ENCODE data around the gene DUSP1.

Gene DUSP1

GRCh38 chr5:172762214-172763119, 8.5 kb downstream of the DUSP1 start:
- 95% methylated on average over 37 of the region's 37 CpGs for WGBS, 2 experiments
- H3K9me3 ChIP-seq (ENCODE audit: control insufficient read depth, low read length), result no peaks in the 10 kb centered on the region
- H3K27ac ChIP-seq (ENCODE audit: insufficient read depth, low read depth, low read length, poor library complexity, severe bottlenecking), result no peak overlapping the region
- peaks cover 22% of the 10 kb centered on the region for H3K4me1 ChIP-seq (ENCODE audit: control insufficient read depth, insufficient read depth, low read length)
- H3K27me3 ChIP-seq (ENCODE audit: control insufficient read depth, insufficient read depth, low read length, poor library complexity, severe bottlenecking), result no peaks in the 10 kb centered on the region
- no peak overlapping the region for H3K4me3 ChIP-seq (ENCODE audit: insufficient read depth, low read depth, low read length)
- no peaks in the 10 kb centered on the region for H3K36me3 ChIP-seq (ENCODE audit: control insufficient read depth, insufficient read depth, low read length)

- Histone ChIP-seq H3K4me3 (ENCODE audit: insufficient read depth, low read depth, low read length) (no peak overlapping the region), H3K9me3 (ENCODE audit: control insufficient read depth, low read length) (no peaks in the 10 kb centered on the region), H3K27ac (ENCODE audit: insufficient read depth, low read depth, low read length, poor library complexity, severe bottlenecking) (no peak overlapping the region), H3K27me3 (ENCODE audit: control insufficient read depth, insufficient read depth, low read length, poor library complexity, severe bottlenecking) (no peaks in the 10 kb centered on the region), H3K36me3 (ENCODE audit: control insufficient read depth, insufficient read depth, low read length) (no peaks in the 10 kb centered on the region), H3K4me1 (ENCODE audit: control insufficient read depth, insufficient read depth, low read length) (peaks cover 18% of the 10 kb centered on the region)
- 94% methylated on average over 2 of the region's 2 CpGs for WGBS, 2 experiments
Observed at GRCh38 chr5:172760959-172761358, 10.0 kb downstream of the DUSP1 start.

GRCh38 chr5:172760136-172760535, 10.9 kb downstream of the DUSP1 start:
- no peak overlapping the region for H3K27ac ChIP-seq (ENCODE audit: insufficient read depth, low read depth, low read length, poor library complexity, severe bottlenecking)
- H3K4me1 ChIP-seq (ENCODE audit: control insufficient read depth, insufficient read depth, low read length), result peaks cover 10% of the 10 kb centered on the region
- no peaks in the 10 kb centered on the region for H3K9me3 ChIP-seq (ENCODE audit: control insufficient read depth, low read length)
- no peak overlapping the region for H3K4me3 ChIP-seq (ENCODE audit: insufficient read depth, low read depth, low read length)
- H3K36me3 ChIP-seq (ENCODE audit: control insufficient read depth, insufficient read depth, low read length), result no peaks in the 10 kb centered on the region
- no peaks in the 10 kb centered on the region for H3K27me3 ChIP-seq (ENCODE audit: control insufficient read depth, insufficient read depth, low read length, poor library complexity, severe bottlenecking)
- WGBS, 2 experiments, result 93 to 100% methylated on average over 1 of the region's 1 CpG

GRCh38 chr5:172758834-172759149, 12.2 kb downstream of the DUSP1 start:
- Histone ChIP-seq H3K4me3 (ENCODE audit: insufficient read depth, low read depth, low read length) (no peak overlapping the region), H3K27ac (ENCODE audit: insufficient read depth, low read depth, low read length, poor library complexity, severe bottlenecking) (no peak overlapping the region), H3K9me3 (ENCODE audit: control insufficient read depth, low read length) (no peaks in the 10 kb centered on the region), H3K36me3 (ENCODE audit: control insufficient read depth, insufficient read depth, low read length) (no peaks in the 10 kb centered on the region), H3K27me3 (ENCODE audit: control insufficient read depth, insufficient read depth, low read length, poor library complexity, severe bottlenecking) (no peaks in the 10 kb centered on the region), H3K4me1 (ENCODE audit: control insufficient read depth, insufficient read depth, low read length) (peaks cover 4% of the 10 kb centered on the region)
- 93 to 95% methylated on average over 6 of the region's 6 CpGs for WGBS, 2 experiments

- H3K27ac ChIP-seq (ENCODE audit: insufficient read depth, low read depth, low read length, poor library complexity, severe bottlenecking), result no peak overlapping the region
- no peaks in the 10 kb centered on the region for H3K27me3 ChIP-seq (ENCODE audit: control insufficient read depth, insufficient read depth, low read length, poor library complexity, severe bottlenecking)
- WGBS, 2 experiments, result 47 to 56% methylated on average over 18 to 19 of the region's 19 CpGs
- H3K4me1 ChIP-seq (ENCODE audit: control insufficient read depth, insufficient read depth, low read length), result peaks cover 4% of the 10 kb centered on the region
- H3K9me3 ChIP-seq (ENCODE audit: control insufficient read depth, low read length), result no peaks in the 10 kb centered on the region
- H3K4me3 ChIP-seq (ENCODE audit: insufficient read depth, low read depth, low read length), result no peak overlapping the region
- no peaks in the 10 kb centered on the region for H3K36me3 ChIP-seq (ENCODE audit: control insufficient read depth, insufficient read depth, low read length)
Observed at GRCh38 chr5:172758077-172758833, 12.7 kb downstream of the DUSP1 start.

GRCh38 chr5:172757394-172758010, 13.5 kb downstream of the DUSP1 start:
- no peaks in the 10 kb centered on the region for H3K36me3 ChIP-seq (ENCODE audit: control insufficient read depth, insufficient read depth, low read length)
- no peaks in the 10 kb centered on the region for H3K9me3 ChIP-seq (ENCODE audit: control insufficient read depth, low read length)
- 81 to 84% methylated on average over 9 of the region's 9 CpGs for WGBS, 2 experiments
- H3K4me3 ChIP-seq (ENCODE audit: insufficient read depth, low read depth, low read length), result no peak overlapping the region
- no peaks in the 10 kb centered on the region for H3K27me3 ChIP-seq (ENCODE audit: control insufficient read depth, insufficient read depth, low read length, poor library complexity, severe bottlenecking)
- H3K27ac ChIP-seq (ENCODE audit: insufficient read depth, low read depth, low read length, poor library complexity, severe bottlenecking), result no peak overlapping the region
- H3K4me1 ChIP-seq (ENCODE audit: control insufficient read depth, insufficient read depth, low read length), result peaks cover 4% of the 10 kb centered on the region

GRCh38 chr5:172756764-172757393, 14.1 kb downstream of the DUSP1 start:
- Histone ChIP-seq H3K27me3 (ENCODE audit: control insufficient read depth, insufficient read depth, low read length, poor library complexity, severe bottlenecking) (no peaks in the 10 kb centered on the region), H3K4me3 (ENCODE audit: insufficient read depth, low read depth, low read length) (no peak overlapping the region)
- 86 to 87% methylated on average over 10 of the region's 10 CpGs for WGBS, 2 experiments

GRCh38 chr5:172754596-172755356, 16.2 kb downstream of the DUSP1 start:
- Histone ChIP-seq H3K9me3 (ENCODE audit: control insufficient read depth, low read length) (no peaks in the 10 kb centered on the region), H3K27me3 (ENCODE audit: control insufficient read depth, insufficient read depth, low read length, poor library complexity, severe bottlenecking) (no peaks in the 10 kb centered on the region), H3K4me1 (ENCODE audit: control insufficient read depth, insufficient read depth, low read length) (peaks cover 4% of the 10 kb centered on the region), H3K4me3 (ENCODE audit: insufficient read depth, low read depth, low read length) (no peak overlapping the region), H3K27ac (ENCODE audit: insufficient read depth, low read depth, low read length, poor library complexity, severe bottlenecking) (no peak overlapping the region), H3K36me3 (ENCODE audit: control insufficient read depth, insufficient read depth, low read length) (no peaks in the 10 kb centered on the region)
- WGBS, 2 experiments, result 90 to 91% methylated on average over 6 of the region's 6 CpGs

More at GRCh38 chr5:172756764-172757393, 14.1 kb downstream of the DUSP1 start:
- Histone ChIP-seq H3K36me3 (ENCODE audit: control insufficient read depth, insufficient read depth, low read length) (no peaks in the 10 kb centered on the region), H3K4me1 (ENCODE audit: control insufficient read depth, insufficient read depth, low read length) (peaks cover 4% of the 10 kb centered on the region), H3K27ac (ENCODE audit: insufficient read depth, low read depth, low read length, poor library complexity, severe bottlenecking) (no peak overlapping the region), H3K9me3 (ENCODE audit: control insufficient read depth, low read length) (no peaks in the 10 kb centered on the region)

GRCh38 chr5:172753101-172753500, 17.9 kb downstream of the DUSP1 start:
- Histone ChIP-seq H3K27me3 (ENCODE audit: control insufficient read depth, insufficient read depth, low read length, poor library complexity, severe bottlenecking) (no peaks in the 10 kb centered on the region), H3K4me3 (ENCODE audit: insufficient read depth, low read depth, low read length) (no peak overlapping the region)
- WGBS, 2 experiments, result 83 to 88% methylated on average over 2 of the region's 2 CpGs

More at GRCh38 chr5:172753101-172753500, 17.9 kb downstream of the DUSP1 start:
- H3K4me1 ChIP-seq (ENCODE audit: control insufficient read depth, insufficient read depth, low read length), result peaks cover under 1% of the 10 kb centered on the region
- no peaks in the 10 kb centered on the region for H3K36me3 ChIP-seq (ENCODE audit: control insufficient read depth, insufficient read depth, low read length)
- H3K9me3 ChIP-seq (ENCODE audit: control insufficient read depth, low read length), result no peaks in the 10 kb centered on the region
- H3K27ac ChIP-seq (ENCODE audit: insufficient read depth, low read depth, low read length, poor library complexity, severe bottlenecking), result no peak overlapping the region
